CD4-positive, alpha-beta T cell treated with Interleukin-4 for 1 hour (primary cell): ENCODE data around the gene CAPN7.
"Not testable (repeated sequence)": the region's sequence is repeated elsewhere in the genome, so short reads cannot be mapped to it uniquely, and the experiment has no call there.

Source experiments
- DNase-seq, 2 donors: peaks; one replicate each; pipeline ENCODE4 v3.0.0-alpha.2; 2020 to 2022

The CAPN7 gene

GRCh38 chr3:15205934-15206661, at the start of gene CAPN7:
Gene CAPN7, plus strand, starts transcription at chr3:15206246. Its CDS starts 250 bp downstream, at chr3:15206496.
- DNase-seq = peak; percentile 95

- DNase-seq = no peak
Measured at GRCh38 chr3:15157441-15157840, 48.6 kb upstream of the CAPN7 start.

DNA sequence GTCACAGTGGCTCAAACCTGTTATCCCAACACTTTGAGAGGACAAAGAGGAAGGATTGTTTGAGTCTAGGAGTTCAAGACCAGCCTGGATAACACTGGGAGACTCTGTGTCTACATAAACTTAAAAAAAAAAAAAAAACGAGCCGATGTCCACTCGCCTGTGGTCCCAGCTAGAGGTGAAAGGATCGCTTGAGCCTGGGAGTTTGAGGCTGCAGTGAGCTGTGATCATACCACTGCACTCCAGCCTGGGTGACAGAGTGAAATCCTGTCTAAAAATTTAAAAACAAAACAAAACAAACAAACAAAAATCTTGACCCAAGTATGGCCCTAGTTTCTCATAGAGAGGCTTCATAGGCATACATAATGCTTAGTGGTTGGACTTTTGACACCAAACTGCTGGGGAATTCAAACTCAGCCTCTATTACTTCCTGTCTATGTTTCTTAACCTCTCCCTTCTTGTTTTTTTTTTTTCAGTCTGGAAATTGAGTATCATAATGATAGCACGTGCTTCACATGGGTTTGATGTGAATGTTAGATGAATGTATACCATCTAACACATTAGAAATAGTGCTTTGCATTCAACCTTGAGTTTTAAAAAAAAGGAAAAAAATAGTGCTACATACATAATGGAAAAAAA, 46.4 kb upstream of the CAPN7 start:
- no peak for DNase-seq

DNA sequence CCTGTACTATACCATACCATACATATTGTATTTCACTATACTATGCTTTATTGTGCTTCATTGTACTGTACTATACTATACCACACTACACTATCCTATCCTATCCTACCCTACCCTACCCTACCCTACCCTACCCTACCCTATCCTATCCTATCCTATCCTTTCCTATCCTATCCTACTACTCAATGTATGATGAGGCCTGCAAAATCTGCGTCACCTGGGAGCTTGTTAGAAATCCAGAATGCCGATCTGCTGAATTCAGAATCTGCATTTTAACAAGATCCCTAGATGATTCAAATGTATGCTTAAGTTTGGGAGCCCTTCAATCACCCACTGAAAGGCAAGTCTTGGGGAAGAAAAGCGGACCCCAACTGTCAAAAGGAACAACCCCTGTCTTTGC, 45.4 kb upstream of the CAPN7 start:
- DNase-seq = no peak

DNA sequence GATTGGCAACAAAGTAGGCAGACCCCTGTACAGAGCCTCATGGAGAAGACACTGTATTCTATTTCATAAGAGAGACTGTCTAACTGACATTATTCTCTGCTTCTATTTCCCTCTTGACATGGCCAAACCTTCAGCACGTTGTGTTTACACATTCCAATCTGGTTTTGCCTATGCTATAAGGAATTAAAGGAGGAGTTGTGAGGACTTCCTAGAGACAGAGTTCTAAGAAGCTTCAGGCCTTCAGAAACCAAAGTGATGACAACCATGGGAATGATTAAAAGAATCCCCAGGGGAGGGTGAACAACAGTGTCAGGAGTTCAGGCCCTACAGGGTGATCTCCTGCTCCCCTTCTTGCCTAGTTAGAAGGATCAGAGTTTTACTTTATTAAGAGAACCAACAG, 44.9 kb upstream of the CAPN7 start:
- no peak for DNase-seq

DNA sequence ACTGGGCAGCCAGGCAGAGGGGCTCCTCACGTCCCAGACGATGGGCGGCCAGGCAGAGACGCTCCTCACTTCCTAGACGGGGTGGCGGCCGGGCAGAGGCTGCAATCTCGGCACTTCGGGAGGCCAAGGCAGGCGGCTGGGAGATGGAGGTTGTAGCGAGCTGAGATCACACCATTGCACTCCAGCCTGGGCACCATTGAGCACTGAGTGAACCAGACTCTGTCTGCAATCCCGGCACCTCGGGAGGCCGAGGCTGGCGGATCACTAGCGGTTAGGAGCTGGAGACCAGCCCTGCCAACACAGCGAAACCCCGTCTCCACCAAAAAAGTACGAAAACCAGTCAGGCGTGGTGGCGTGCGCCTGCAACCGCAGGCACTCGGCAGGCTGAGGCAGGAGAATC, 42.4 kb upstream of the CAPN7 start:
- not testable (repeated sequence) for DNase-seq

DNA sequence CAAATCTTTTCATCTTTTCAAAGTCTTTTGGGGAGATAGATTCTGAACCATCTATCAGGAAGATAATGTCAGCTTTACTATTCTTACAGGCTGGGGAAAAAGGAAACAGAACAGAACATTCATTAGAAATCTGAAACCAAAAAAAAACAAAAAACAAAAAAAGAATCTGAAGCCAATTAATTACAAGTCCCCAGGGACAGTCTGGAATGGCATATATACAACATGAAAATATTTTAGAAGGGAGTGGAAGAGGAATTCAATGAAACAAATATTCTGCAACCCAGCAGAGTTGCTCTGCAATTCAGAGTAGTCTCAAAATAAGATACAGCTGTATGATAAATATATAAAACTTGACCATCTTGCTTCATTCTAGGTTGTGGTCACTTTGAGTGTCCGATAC, 41.7 kb upstream of the CAPN7 start:
- DNase-seq = no peak

DNA sequence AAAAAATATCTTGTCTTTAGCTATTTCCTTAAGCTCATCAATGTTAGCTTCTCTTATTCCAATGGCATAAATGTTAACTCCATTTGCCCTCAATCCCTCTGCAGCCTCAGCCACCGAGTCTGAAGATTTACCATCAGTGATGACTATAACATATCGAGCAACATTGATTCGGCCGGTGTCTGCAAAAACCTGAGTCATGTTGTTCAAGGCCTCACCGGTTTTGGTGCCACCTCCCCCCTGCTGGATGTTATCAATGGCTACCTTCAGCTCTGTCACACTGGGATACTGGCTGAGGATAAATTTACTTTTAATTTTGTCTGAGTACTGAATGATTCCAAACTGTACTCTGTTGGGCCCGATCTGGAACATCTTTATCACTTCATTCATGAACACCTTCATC, 41.0 kb upstream of the CAPN7 start:
- DNase-seq = no peak

DNA sequence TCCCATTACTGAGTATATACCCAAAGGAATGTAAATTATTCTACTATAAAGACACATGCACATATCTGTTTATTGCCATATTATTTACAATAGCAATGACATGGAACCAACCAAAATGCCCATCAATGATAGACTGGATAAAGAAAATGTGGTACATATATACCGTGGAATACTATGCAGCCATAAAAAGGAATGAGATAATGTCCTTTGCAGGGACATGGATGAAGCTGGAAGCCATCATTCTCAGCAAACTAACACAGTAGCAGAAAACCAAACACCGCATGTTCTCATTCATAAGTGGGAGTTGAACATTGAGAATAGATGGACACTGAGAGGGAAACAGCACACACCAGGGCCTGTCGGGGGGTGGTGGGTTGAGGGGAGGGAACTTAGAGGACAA, 39.7 kb upstream of the CAPN7 start:
- DNase-seq = not testable (repeated sequence)

DNA sequence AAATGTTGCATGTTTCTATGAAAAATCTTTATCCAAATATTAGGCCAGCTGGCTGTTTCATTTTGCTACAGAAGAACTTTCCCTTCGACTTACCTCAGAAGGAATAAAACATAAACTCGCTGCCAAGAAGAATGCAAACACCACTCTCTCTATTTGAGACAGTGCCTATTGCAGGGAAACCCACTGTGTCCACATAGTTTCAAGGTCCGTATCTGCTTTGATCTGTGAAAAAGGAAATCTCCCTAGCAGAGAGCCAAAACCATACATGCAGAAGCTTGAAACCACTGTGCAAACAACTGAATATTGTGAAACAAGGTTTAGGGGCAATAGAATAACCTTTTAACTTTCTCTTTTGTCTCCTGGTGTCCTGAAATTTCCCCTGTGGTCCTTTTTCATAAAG, 35.0 kb upstream of the CAPN7 start:
- DNase-seq = no peak

DNA sequence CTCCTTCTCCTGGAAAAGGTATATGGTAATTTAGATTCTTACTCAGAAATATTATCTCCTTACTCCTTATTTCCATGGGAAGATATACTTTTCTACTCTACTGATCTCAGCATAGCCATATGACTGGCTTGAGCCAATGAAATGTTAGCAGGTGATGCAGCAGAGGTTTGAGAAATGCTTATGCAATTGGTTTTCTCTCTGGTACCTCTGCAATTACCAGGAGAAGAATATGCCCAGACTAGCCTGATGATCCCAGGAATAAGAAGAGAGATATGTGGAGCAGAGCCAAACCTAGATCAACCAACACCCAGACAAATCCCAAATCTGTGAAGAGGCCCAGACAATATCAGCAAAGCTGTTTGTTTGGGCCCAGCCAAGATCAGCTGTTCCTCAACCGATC, 33.2 kb upstream of the CAPN7 start:
- no peak for DNase-seq

DNA sequence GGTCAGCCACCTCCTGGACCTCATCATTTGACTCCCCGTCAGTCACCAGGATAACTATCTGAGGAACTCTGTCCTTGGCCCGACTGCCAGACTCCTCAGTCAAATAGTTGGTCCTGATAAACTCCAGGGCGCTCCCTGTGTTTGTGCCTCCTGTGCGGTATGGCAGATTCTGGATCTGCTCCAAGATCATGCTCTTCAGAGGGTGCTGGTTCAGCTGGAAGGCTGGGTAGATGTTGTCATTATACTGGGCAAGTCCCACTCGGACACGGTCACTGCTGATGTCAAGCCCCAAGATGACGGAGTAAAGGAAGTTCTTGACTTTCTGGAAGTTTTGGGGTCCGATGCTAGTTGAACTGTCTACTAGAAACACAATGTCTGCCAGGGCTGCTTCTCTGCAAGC, 31.1 kb upstream of the CAPN7 start:
- no peak for DNase-seq

DNA sequence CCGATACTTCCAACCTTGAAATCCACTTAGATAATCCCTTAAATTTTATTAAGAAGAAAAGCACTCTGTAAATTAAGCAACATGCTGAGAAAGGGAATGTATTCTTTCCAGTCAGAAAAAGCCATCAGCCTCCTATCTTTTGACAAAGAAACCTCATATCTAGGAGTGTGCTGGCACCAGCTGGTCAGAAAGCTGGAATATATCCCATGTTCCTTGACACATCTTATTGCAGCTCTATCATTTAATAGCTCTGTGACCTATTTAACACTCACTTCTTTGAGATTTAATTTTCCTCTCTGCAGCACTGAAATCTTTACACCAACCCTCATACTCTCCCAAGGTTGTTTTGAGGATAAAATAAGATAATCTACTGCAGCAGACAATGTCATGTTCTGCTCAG, 30.4 kb upstream of the CAPN7 start:
- no peak for DNase-seq

GRCh38 chr3:15180042-15180611, 25.9 kb upstream of the CAPN7 start:
- DNase-seq = no peak

- no peak for DNase-seq
Measured at GRCh38 chr3:15181511-15181910, 24.5 kb upstream of the CAPN7 start.

DNA sequence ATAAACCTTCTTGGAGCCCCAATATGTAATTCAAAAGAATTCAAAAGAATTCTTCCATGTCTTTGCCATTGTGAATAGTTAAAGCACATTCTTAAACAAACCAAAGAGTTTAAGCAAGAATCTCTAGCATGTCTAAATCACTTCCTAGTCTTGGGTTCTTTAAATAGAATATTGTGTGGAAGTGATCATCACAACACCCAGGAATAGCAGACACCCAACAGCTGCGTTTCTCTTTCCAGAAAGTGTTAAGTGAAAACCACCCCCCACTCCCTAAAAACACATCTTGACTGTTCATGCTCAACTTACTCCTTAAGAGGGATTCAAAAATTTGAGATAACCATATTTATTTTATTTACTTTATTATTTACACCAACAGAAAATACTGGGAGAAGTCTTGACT, 24.1 kb upstream of the CAPN7 start:
- DNase-seq = no peak

GRCh38 chr3:15183011-15183410, 23.0 kb upstream of the CAPN7 start:
- no peak for DNase-seq

- no peak for DNase-seq
Measured at GRCh38 chr3:15185404-15185803, 20.6 kb upstream of the CAPN7 start.

- no peak for DNase-seq
Measured at GRCh38 chr3:15186101-15186476, 20.0 kb upstream of the CAPN7 start.

DNA sequence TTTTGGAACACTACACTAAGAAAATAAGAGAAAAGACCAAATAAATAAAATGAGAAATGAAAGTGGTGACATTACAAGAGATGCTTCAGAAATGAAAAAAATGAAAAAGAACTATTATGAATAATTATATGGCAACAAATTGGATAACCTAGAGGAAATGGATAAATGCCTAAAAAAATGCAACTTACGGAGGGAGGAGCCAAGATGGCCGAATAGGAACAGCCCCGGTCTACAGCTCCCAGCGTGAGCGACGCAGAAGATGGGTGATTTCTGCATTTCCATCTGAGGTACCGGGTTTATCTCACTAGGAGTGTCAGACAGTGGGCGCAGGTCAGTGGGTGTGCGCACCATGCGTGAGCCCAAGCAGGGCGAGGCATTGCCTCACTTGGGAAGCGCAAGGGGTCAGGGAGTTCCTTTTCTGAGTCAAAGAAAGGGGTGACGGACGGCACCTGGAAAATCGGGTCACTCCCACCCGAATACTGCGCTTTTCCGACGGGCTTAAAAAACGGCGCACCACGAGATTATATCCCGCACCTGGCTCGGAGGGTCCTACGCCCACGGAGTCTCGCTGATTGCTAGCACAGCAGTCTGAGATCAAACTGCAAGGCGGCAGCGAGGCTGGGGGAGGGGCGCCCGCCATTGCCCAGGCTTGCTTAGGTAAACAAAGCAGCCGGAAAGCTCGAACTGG, 19.4 kb upstream of the CAPN7 start:
- DNase-seq = not testable (repeated sequence)

DNA sequence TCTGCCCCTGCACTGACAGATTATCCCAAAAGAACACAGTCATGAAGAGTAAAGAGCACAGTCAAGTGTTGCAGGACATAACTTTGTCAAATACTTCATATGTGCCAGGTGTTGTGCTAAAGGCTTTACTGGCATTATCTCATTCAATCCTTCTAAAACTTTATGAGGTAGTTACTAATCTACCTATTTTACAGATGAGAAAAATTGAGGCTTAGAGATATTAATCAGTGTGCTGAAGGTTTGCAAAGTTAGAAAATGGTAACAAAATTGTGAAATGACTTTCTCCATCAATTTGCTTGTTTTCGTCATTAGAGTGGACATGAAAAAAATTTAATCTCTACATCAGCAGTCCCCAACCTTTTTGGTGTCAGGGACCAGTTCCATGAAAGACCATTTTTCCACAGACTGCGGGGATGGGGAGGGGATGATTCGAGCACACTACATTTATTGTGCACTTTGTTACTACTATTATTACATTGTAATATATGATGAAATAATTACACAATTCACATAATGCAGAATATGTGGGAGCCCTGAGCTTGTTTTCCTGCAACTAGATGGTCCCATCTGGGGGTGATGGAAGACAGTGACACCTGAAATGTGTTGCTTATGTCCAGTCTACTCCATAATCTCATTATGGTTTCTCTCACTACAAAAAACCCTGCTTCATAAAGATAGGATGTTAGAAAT, 8.6 kb upstream of the CAPN7 start:
- no peak for DNase-seq

- no peak for DNase-seq
Measured at GRCh38 chr3:15198686-15199085, 7.4 kb upstream of the CAPN7 start.

GRCh38 chr3:15199493-15200105, 6.4 kb upstream of the CAPN7 start:
- no peak for DNase-seq
